ENCODE data around the gene MNT.

Gene MNT

DNA sequence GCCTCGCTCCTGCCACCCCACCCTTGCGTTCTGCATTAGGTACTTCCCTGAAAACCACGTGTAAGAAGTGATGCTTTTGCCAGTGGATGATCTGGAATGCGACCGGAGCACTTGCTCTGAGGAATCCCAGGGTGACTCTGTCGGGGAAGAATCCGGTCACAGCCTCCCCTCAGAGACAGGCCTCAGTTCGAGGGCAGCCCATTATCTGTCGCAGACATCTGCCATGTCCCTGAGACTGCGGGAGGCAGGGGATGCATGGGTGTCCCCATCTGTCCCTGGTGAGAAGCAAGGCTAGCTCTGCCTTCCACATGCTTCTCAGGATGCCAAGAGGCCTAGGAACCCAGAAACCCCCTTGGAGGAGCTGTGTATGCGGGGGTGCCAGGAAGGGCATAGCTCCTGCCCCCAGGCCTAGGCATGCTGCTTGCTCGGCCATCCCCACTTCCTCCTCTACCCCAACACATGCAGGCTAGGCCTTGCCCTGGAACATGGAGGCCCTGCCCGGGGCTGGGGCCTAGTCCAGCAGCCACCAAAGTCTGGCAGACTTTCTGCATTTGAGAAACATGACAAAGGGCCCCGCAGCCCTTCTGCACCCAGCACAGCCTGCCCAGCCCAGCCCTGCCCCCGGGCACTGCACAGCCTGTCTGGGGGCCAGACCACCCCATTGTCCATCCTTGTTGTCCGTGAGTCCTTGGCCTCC lies 20.5 kb downstream of the MNT start:
- DNase-seq (ENCODE audit: low read depth in 2 of 2) = no peak

DNA sequence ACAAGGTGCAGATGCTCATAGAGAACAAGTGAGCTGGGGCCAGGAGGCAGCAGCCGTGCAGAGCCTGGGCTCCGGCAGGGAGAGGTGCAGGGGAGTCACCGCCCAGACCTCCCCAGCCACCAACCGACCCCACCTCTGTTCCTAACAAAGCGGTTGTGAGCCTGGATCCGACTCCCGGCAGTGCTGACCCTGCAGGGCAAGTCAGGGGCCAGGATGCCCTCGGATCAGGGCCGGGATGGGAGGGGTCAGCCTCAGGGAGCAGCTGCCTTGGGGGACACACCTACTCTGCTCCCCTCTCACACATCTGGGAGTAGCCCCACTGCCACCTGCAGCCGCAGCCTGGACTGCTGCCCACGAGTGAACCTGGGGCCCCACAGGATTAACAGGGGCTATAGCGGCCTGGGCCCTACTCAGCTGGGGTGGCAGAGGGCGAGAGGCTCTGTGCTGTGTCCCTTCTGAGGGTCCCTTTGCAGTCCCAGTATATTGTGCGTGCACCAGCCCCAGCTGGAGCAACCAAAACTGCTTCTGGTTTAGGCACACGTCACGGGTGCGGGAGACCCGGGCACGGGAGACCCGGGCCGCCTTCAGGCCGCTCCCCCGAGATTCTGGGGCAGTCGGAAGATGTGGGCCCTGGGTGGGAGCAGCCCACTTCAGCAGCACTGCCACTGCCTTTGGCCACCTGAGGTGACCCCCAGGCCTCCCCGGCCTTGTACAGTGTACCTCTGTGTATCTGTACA lies 21.2 kb downstream of the MNT start:
- DNase-seq (ENCODE audit: low read depth in 2 of 2) = no peak

DNA sequence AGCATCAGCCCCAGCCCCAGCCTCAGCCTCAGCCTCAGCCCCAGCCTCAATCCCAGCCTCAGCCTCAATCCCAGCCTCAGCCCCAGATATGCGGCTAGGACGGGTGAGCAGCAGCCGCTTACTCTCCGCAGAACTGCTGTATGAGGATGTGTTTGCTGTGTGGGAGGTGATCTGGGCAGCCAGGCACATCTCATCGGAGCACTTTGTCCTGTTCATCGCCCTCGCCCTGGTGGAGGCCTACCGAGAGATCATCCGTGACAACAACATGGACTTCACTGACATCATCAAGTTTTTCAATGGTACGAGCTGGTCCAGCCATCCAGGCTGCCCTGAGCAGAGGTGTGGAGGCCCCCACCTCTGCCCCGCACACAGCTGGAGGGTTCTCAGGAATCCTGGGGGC lies 22.0 kb downstream of the MNT start:
- no peak for DNase-seq (ENCODE audit: low read depth in 2 of 2)

DNA sequence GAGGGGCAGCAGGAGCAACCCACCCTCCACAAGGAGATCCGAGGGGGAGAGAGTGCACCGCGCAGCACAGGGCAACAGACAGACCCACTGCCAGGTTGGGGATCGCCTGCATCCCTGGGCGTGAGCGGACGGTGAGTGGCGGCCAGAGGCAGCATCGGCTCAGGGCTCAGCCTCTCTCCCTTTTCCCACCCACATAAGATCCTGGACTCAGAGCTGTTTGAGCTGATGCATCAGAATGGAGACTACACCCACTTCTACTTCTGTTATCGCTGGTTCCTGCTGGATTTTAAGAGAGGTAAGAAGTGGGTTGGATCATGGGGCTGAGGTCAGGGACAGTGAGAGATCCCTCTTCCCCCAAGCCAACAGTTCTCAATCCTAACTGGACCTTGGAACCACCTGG lies 23.2 kb downstream of the MNT start:
- no peak for DNase-seq (ENCODE audit: low read depth in 2 of 2)

DNA sequence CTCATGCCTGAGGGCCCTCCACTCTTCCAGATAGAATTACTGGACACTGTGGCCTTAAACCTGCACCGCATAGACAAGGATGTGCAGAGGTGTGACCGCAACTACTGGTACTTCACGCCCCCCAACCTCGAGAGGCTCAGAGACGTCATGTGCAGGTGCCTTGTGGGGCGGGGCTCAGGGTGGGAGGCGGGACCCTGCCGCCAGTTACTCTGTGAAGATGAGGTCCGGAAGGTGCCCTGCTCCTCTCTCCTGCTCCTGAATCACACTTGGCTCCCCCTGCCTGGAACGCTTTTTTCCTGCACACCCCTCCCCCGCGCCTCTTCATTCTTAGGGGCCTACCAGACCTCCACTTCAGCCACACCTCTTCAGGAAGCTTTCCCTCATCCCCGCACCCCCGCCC lies 24.8 kb downstream of the MNT start:
- DNase-seq (ENCODE audit: low read depth in 2 of 2) = no peak

DNA sequence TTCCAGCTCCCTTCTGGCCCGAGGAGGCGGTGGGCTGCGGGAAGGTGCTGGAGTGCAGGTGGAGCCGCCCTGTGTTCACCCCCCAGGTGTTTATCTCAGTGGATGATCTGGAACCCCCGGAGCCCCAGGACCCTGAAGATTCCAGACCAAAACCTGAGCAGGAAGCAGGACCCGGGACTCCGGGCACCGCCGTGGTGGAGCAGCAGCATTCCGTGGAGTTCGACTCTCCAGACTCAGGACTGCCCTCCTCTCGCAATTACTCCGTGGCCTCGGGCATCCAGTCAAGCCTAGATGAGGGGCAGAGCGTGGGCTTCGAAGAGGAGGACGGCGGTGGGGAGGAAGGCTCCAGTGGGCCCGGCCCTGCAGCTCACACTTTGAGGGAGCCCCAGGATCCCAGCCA lies 25.5 kb downstream of the MNT start:
- no peak for DNase-seq (ENCODE audit: low read depth in 2 of 2)

GRCh38 chr17:2374549-2375285 lies 26.1 kb downstream of the MNT start:
- DNase-seq (ENCODE audit: low read depth in 2 of 2) = no peak

DNA sequence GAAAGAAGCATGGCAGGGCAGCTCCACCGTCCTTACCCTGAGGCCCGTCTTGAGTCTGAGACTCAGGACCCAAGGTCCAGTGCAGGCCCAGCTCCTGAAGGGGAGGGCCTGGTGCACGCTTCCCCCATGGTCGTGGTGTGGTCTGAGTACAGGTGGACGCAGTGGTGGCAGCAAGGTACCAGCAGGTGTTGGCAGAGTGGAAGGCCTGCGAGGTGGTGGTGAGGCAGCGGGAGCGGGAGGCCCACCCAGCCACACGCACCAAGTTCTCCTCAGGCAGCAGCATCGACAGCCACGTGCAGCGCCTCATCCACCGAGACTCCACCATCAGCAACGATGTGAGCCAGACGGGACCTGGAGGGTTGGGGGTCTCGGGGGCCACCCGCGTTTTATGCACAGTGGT lies 27.7 kb downstream of the MNT start:
- DNase-seq (ENCODE audit: low read depth in 2 of 2) = no peak

DNA sequence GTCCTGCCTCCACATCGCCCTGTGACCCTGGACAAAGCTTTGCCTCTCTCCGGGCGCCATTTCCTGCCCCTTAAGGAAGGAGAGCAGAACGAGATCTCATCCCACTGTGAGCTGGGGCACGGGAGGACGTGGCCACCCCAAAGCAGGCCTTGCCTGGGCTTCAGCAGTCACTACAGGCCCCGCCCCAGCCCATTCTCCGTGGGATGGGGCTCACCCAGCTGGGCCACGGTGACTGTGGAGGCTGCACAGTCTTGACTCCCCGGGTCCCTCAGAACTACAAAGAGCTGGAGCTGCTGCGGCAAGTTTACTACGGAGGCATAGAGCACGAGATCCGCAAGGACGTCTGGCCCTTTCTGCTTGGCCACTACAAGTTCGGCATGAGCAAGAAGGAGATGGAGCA lies 28.2 kb downstream of the MNT start:
- DNase-seq (ENCODE audit: low read depth in 2 of 2) = no peak

- DNase-seq (ENCODE audit: low read depth in 2 of 2) = no peak
Observed at GRCh38 chr17:2372180-2372579, 28.7 kb downstream of the MNT start.

DNA sequence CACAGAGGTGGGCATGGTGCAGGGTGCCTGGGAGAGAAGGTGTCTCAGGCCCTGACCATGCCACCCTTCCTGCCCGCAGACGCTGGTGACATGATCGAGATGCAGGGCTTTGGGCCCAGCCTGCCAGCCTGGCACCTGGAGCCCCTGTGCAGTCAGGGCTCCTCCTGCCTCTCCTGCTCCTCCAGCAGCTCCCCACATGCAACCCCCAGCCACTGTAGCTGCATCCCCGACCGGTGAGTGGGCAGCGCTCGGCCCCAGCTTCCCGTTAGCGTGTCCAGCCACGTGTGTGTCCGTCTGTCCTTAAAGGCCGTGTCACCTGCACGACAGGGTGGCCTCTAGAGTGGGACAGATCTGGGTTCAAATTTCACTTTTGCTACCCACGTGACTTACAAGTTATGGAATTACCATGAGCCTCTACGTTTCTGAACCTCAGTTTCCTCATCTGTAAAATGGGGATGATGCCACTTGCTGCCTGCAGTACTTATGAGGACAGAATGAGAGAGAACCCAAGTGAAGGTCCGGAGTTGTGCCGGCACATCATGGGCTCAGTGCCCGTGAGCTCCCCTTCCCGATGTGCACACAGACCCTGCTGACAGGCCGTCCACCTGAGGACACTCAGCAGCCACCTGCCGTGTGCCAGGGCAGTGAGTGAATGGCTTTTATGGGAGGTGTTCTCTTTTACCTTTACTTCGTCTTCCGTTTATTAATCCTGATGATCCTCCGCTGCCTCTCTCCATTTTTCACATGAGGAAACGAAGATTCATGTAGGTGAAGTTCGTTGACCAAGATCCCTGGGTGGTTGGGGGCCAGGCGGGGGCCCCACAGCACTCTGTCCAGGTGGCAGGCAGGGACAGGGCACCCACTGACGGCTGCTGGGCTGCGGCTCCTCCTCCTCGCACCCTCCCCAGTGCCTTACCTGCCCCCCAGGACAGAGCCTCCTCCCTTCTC lies 29.4 kb downstream of the MNT start:
- no peak for DNase-seq (ENCODE audit: low read depth in 2 of 2)

DNA sequence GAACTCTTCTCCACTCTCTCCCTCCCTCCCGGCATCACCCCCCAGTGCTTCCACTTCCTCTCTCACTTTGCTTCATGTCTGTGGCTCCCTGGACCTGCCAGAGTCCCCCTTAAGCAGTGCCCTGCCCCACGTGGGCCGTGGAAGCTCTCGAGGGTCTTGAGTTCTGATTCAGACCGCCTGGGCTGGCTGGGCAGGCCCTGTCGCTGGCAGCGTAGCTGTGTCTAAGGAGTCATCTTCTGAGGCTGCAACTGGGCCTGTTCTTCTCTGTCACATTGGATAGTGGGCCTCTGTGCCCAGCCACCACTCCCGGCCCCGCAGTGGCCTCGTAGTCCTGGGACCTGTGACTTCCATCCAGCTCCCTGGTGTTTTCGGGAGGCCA lies 30.7 kb downstream of the MNT start:
- no peak for DNase-seq (ENCODE audit: low read depth in 2 of 2)

GRCh38 chr17:2369551-2370210 lies 31.2 kb downstream of the MNT start:
- no peak for DNase-seq (ENCODE audit: low read depth in 2 of 2)

DNA sequence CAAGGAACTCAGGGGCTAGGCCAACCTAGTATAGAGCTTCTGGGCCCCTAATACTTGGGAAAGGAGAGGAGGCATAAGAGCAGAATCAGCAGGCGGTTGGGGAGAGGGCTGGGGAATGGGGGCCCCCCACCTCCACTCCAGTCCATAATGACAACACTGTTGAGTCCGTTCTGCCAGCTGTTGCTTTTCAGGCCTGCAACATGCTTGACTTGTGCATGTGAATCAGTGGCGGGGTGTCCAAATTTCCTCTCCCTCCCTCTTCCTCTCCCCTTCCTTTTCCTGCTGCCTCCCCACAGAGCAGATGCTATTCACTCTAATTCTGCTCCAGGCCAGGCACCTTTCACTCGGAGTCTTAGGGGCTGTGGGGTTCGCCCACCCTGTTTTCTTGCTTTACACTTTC lies 31.8 kb downstream of the MNT start:
- no peak for DNase-seq (ENCODE audit: low read depth in 2 of 2)

DNA sequence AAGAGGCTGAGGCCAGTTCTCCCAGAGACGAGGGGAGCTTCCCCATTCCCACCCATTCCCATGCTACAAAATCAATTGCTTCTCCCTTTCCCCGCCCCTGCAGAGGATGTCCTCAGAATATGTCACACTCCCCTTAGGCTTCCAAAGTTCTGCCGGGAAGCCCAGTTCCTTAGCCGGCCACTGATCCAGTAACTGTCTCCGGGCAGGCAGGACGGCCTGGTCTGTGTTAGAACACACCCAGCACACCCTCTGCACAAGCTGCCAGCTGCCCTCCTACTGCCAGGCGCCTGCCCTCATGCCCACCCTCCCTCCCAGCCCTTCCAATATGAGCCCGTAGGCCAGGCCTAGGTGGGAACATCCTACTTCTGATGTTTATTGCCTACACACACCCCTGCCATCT lies 32.5 kb downstream of the MNT start:
- no peak for DNase-seq (ENCODE audit: low read depth in 2 of 2)

- no peak for DNase-seq (ENCODE audit: low read depth in 2 of 2)
Observed at GRCh38 chr17:2366747-2367494, 33.9 kb downstream of the MNT start.

DNA sequence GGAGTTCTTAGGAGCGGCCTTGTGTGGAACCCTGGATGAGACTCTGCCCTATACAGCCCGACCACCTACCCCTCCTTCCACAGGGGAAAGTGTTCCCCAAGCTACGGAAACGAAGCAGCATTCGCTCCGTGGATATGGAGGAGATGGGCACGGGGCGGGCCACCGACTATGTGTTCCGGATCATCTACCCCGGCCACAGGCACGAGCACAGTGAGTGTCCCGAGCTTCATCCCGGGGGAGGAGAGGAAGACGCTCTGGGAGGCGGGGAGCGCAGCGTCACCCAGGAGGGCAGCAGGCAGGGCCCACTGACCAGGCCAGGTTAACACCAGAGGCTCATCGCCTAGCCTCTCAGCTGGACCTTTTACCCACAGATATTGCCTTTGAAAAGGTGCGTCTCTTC lies 35.7 kb downstream of the MNT start:
- DNase-seq (ENCODE audit: low read depth in 2 of 2) = no peak

- no peak for DNase-seq (ENCODE audit: low read depth in 2 of 2)
Observed at GRCh38 chr17:2364763-2365116, 36.1 kb downstream of the MNT start.

GRCh38 chr17:2363851-2364762 lies 36.8 kb downstream of the MNT start:
- no peak for DNase-seq (ENCODE audit: low read depth in 2 of 2)

DNA sequence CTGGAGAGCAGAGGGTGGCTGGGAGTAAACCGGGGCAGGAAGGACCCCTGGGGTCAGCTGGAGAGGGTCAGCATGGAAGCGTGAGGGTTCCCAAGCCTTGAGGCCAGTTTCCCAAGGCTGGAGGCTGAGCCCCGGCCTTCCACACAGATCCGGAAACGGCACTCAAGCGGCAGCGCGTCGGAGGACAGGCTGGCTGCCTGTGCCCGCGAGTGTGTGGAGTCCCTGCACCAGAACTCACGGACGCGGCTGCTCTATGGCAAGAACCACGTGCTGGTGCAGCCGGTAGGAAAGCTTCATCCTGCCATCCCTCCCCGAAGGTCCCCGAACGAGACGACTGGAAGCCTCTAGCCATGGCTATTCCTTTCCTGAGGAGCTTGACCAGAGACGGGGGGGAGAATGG lies 37.5 kb downstream of the MNT start:
- DNase-seq (ENCODE audit: low read depth in 2 of 2) = no peak

Data from stimulated activated CD4-positive, alpha-beta T cell treated with anti-CD3 and anti-CD28 coated beads, Interleukin-4, amount 100 ng/mL, for 48 hours (primary cell).